ENCODE measurements around the gene LSM2.

Gene LSM2

GRCh38 chr6:31776485-31776988, 30.2 kb downstream of the LSM2 start:
- no peak for DNase-seq

GRCh38 chr6:31775633-31776484, 30.9 kb downstream of the LSM2 start:
- no peak for DNase-seq

- no peak for DNase-seq
Observed at GRCh38 chr6:31775184-31775583, 31.6 kb downstream of the LSM2 start.

GRCh38 chr6:31771992-31772358, 34.8 kb downstream of the LSM2 start:
- no peak for DNase-seq

- no peak for DNase-seq
Observed at GRCh38 chr6:31770860-31771259, 35.9 kb downstream of the LSM2 start.

GRCh38 chr6:31769684-31770371, 36.9 kb downstream of the LSM2 start:
- DNase-seq: no peak

- DNase-seq: no peak
Observed at GRCh38 chr6:31768363-31769257, 38.2 kb downstream of the LSM2 start.

GRCh38 chr6:31767096-31767645, 39.6 kb downstream of the LSM2 start:
- DNase-seq: no peak

GRCh38 chr6:31765910-31766794, 40.6 kb downstream of the LSM2 start:
- no peak for DNase-seq

- DNase-seq: no peak
Observed at GRCh38 chr6:31765559-31765909, 41.2 kb downstream of the LSM2 start.

- no peak for DNase-seq
Observed at GRCh38 chr6:31764198-31764597, 42.6 kb downstream of the LSM2 start.

GRCh38 chr6:31763619-31763940, 43.2 kb downstream of the LSM2 start:
- DNase-seq: no peak

- DNase-seq: no peak
Observed at GRCh38 chr6:31762878-31763618, 43.7 kb downstream of the LSM2 start.

GRCh38 chr6:31762356-31762755, 44.4 kb downstream of the LSM2 start, which contains the start of gene SAPCD1:
TSS of gene SAPCD1 (plus strand) at chr6:31762656. CDS start at chr6:31763055, 399 bp downstream.
- DNase-seq: no peak

- no peak for DNase-seq
Observed at GRCh38 chr6:31761343-31761742, 45.4 kb downstream of the LSM2 start.

- no peak for DNase-seq
Observed at GRCh38 chr6:31760790-31761189, 46.0 kb downstream of the LSM2 start.

- no peak for DNase-seq
Observed at GRCh38 chr6:31758281-31758680, 48.5 kb downstream of the LSM2 start.

- no peak for DNase-seq
Observed at GRCh38 chr6:31752739-31753319, 53.9 kb downstream of the LSM2 start.

GRCh38 chr6:31750411-31751022, 56.2 kb downstream of the LSM2 start:
- no peak for DNase-seq

GRCh38 chr6:31749301-31750036, 57.3 kb downstream of the LSM2 start:
- no peak for DNase-seq

Data from SIG-M5 (cell line).